ENCODE measurements around the gene INTS15. TPM values are rescaled to one million over a fixed set of nuclear protein-coding genes. Genes with fewer than 3 reads are reported as not detected.
A peak's percentile ranks its signal among the peaks of the same experiment; 100 is the strongest.

Gene INTS15
- total RNA-seq, 1 experiment from 2014 or later, result 22.7 TPM

GRCh38 chr7:6628045-6628444 lies 38.2 kb downstream of the INTS15 start:
- H3K9ac ChIP-seq (ENCODE audit: low read length), result no peak overlapping the region
- CTCF ChIA-PET, result no interaction called here

DNA sequence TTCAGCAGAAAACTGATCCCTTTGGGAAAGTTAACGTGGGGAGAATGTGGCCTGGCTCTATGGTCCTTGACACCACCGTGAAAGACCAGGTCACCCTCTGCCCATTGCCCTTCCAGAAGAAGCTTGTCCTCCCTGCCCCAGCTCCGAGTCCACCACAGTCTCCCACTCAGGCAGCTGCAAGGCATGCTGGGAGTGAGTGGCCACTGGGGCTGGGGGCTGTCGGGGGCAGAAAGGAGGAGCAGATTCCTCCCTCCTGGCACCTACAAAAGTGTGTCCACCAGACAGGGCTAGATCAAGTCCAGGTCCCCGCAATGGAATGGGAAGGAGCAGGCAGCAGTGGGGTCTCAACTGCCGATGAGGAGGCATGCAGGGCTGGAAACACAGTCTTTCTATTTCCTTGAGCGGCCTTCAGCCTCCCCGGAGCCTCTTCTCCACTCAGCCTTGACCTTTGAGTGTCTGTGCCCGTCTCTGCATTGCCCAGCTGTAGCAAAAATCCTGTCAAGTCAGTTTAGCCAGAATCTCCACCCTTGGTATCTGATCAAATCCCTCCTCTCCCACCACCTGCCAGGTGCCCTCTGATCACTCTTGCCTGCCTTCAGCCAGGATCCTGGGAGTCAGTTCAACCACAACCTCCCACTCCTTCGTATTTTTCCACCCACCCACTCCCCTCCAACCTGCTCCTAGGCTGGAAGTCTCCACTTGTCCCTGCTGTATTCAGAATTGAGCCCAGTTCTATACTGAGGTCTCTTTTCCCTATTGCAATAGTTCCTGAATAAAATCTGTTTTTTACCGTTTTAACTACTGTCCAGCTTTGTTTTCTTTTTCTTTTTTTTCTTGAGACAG lies 40.4 kb downstream of the INTS15 start:
- no peaks in the 10 kb centered on the region for H3K9me3 ChIP-seq (ENCODE audit: low read length)
- no peaks in the 10 kb centered on the region for H3K27me3 ChIP-seq (ENCODE audit: low read length)
- no peaks in the 10 kb centered on the region for H3F3A ChIP-seq (ENCODE audit: low read length, unreplicated experiment)
- no TSS peak for BruUV-seq (replicated peaks)
- POLR2A ChIA-PET (ENCODE audit: unreplicated experiment), result no interaction called here
- no peak overlapping the region for H2AFZ ChIP-seq (ENCODE audit: low read length)
- H3K9ac ChIP-seq (ENCODE audit: low read length), result no peak overlapping the region
- peak; percentile 4 for DNase-seq
- CTCF ChIA-PET, result no interaction called here
- no peaks in the 10 kb centered on the region for H4K20me1 ChIP-seq (ENCODE audit: low read length)
- intact Hi-C loops (cut with micrococcal nuclease), result no loop called here
- H3K36me3 ChIP-seq (ENCODE audit: low read depth, low read length), result no peaks in the 10 kb centered on the region
- no peak overlapping the region for H3K27ac ChIP-seq (ENCODE audit: low read length)
- no peak; the same call in 1 of the 2 replicates for ATAC-seq
- TF ChIP-seq, protein P1, sequence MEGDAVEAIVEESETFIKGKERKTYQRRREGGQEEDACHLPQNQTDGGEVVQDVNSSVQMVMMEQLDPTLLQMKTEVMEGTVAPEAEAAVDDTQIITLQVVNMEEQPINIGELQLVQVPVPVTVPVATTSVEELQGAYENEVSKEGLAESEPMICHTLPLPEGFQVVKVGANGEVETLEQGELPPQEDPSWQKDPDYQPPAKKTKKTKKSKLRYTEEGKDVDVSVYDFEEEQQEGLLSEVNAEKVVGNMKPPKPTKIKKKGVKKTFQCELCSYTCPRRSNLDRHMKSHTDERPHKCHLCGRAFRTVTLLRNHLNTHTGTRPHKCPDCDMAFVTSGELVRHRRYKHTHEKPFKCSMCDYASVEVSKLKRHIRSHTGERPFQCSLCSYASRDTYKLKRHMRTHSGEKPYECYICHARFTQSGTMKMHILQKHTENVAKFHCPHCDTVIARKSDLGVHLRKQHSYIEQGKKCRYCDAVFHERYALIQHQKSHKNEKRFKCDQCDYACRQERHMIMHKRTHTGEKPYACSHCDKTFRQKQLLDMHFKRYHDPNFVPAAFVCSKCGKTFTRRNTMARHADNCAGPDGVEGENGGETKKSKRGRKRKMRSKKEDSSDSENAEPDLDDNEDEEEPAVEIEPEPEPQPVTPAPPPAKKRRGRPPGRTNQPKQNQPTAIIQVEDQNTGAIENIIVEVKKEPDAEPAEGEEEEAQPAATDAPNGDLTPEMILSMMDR (conservative IDR thresholded peaks at IDR 0.05; ENCODE audit: low read depth, low read length), result no peak
- TF ChIP-seq EZH2 (IDR thresholded peaks at IDR 0.05; ENCODE audit: low read length, unreplicated experiment) (no peak), EZH2phosphoT487 (IDR thresholded peaks at IDR 0.05; ENCODE audit: borderline replicate concordance, low read length) (no peak)
- H3K9me2 ChIP-seq (replicated peaks; ENCODE audit: low read length), result no peaks in the 10 kb centered on the region
- 0 out of 2 replicates have a peak, but pooled peaks cover 2% of the 10 kb centered on the region for H3K4me1 ChIP-seq (ENCODE audit: insufficient read depth, low read length)
- H3K79me2 ChIP-seq (ENCODE audit: low read length), result no peaks in the 10 kb centered on the region
- no peak overlapping the region for H3K4me3 ChIP-seq (ENCODE audit: low read length)
- H3K4me2 ChIP-seq (ENCODE audit: low read length), result no peak overlapping the region

More at GRCh38 chr7:6628045-6628444, 38.2 kb downstream of the INTS15 start:
- intact Hi-C loops (cut with micrococcal nuclease), result no loop called here
- H3K4me3 ChIP-seq (ENCODE audit: low read length), result no peak overlapping the region
- H3K27me3 ChIP-seq (ENCODE audit: low read length), result no peaks in the 10 kb centered on the region
- no peaks in the 10 kb centered on the region for H3F3A ChIP-seq (ENCODE audit: low read length, unreplicated experiment)
- no peak overlapping the region for H3K27ac ChIP-seq (ENCODE audit: low read length)
- H3K4me1 ChIP-seq (ENCODE audit: insufficient read depth, low read length), result no peaks in the 10 kb centered on the region
- no peaks in the 10 kb centered on the region for H3K79me2 ChIP-seq (ENCODE audit: low read length)
- no peak overlapping the region for H2AFZ ChIP-seq (ENCODE audit: low read length)
- BruUV-seq (replicated peaks), result no TSS peak
- no peaks in the 10 kb centered on the region for H3K9me3 ChIP-seq (ENCODE audit: low read length)
- H4K20me1 ChIP-seq (ENCODE audit: low read length), result no peaks in the 10 kb centered on the region
- H3K36me3 ChIP-seq (ENCODE audit: low read depth, low read length), result no peaks in the 10 kb centered on the region
- no peak overlapping the region for H3K4me2 ChIP-seq (ENCODE audit: low read length)
- DNase-seq (no peak), ATAC-seq (no peak)
- POLR2A ChIA-PET (ENCODE audit: unreplicated experiment), result no interaction called here
- TF ChIP-seq, protein P1 (conservative IDR thresholded peaks at IDR 0.05; ENCODE audit: low read depth, low read length), result no peak
- TF ChIP-seq EZH2phosphoT487 (IDR thresholded peaks at IDR 0.05; ENCODE audit: borderline replicate concordance, low read length) (no peak), EZH2 (IDR thresholded peaks at IDR 0.05; ENCODE audit: low read length, unreplicated experiment) (no peak)
- no peaks in the 10 kb centered on the region for H3K9me2 ChIP-seq (replicated peaks; ENCODE audit: low read length)

- H3K9ac ChIP-seq (ENCODE audit: low read length), result no peak overlapping the region
Observed at GRCh38 chr7:6631605-6632004, 41.8 kb downstream of the INTS15 start.

More at GRCh38 chr7:6631605-6632004, 41.8 kb downstream of the INTS15 start:
- no peaks in the 10 kb centered on the region for H4K20me1 ChIP-seq (ENCODE audit: low read length)
- intact Hi-C loops (cut with micrococcal nuclease), result no loop called here
- H3K4me2 ChIP-seq (ENCODE audit: low read length), result no peak overlapping the region
- no TSS peak for BruUV-seq (replicated peaks)
- no peak overlapping the region for H2AFZ ChIP-seq (ENCODE audit: low read length)
- DNase-seq (peak; percentile 37), ATAC-seq (peak; percentile 77)
- H3K4me3 ChIP-seq (ENCODE audit: low read length), result no peak overlapping the region
- H3K27ac ChIP-seq (ENCODE audit: low read length), result no peak overlapping the region
- CTCF ChIA-PET, result no interaction called here
- no peaks in the 10 kb centered on the region for H3K9me2 ChIP-seq (replicated peaks; ENCODE audit: low read length)
- no peaks in the 10 kb centered on the region for H3F3A ChIP-seq (ENCODE audit: low read length, unreplicated experiment)
- no peaks in the 10 kb centered on the region for H3K27me3 ChIP-seq (ENCODE audit: low read length)
- POLR2A ChIA-PET (ENCODE audit: unreplicated experiment), result no interaction called here
- no peaks in the 10 kb centered on the region for H3K79me2 ChIP-seq (ENCODE audit: low read length)
- H3K4me1 ChIP-seq (ENCODE audit: insufficient read depth, low read length), result 0 out of 2 replicates have a peak, but pooled peaks cover 6% of the 10 kb centered on the region
- H3K9me3 ChIP-seq (ENCODE audit: low read length), result no peaks in the 10 kb centered on the region
- no peak for TF ChIP-seq EZH2phosphoT487 (IDR thresholded peaks at IDR 0.05; ENCODE audit: borderline replicate concordance, low read length)
- no peaks in the 10 kb centered on the region for H3K36me3 ChIP-seq (ENCODE audit: low read depth, low read length)

Measured in PC-3 (cell line).